Testis (tissue), 3 donors: ENCODE data around the gene TBC1D22A. TPM values are rescaled to one million over a fixed set of nuclear protein-coding genes. Genes with fewer than 3 reads are reported as not detected.

Experiments used
- DNase-seq: peaks from one replicate; pipeline ENCODE4 v3.0.0-alpha.2; 2019
- H3K27ac ChIP-seq, 2 donors: fragments of 200-600 bp; sonication (generic); one replicate each; pipeline ENCODE4 v1.5.1; 2019
- H3K27me3 ChIP-seq: fragments of 200-600 bp; sonication (generic); one replicate; pipeline ENCODE4 v1.5.1; 2019
- H3K36me3 ChIP-seq: fragments of 200-600 bp; sonication (generic); one replicate; pipeline ENCODE4 v1.5.1; 2017; ENCODE audit warnings: low read depth; ENCODE audit errors: missing control alignments
- H3K4me1 ChIP-seq: fragments of 200-600 bp; sonication (generic); one replicate; pipeline ENCODE4 v1.5.1; 2019
- H3K4me3 ChIP-seq, 2 donors: fragments of 200-600 bp; sonication (generic); one replicate each; pipeline ENCODE4 v1.5.1; 2017 to 2019
- H3K9me3 ChIP-seq: fragments of 200-600 bp; sonication (generic); one replicate; pipeline ENCODE4 v1.5.1; 2017
- POLR2A ChIP-seq: fragments of 450-650 bp; IDR thresholded peaks from one replicate; pipeline ENCODE4 v1.6.1; 2017; ENCODE audit warnings: antibody characterized with exemption, mild to moderate bottlenecking, moderate library complexity
- WGBS, 2 donors: methylation state at CpG; one replicate each; pipeline ENCODE4 v1.1.5; 2018; 5-methylcytosine and 5-hydroxymethylcytosine counted together
- intact Hi-C: fragments of 100-400 bp; cut with DNase I; formaldehyde crosslinking; loops from one replicate; pipeline ENCODE4 v1.15.1; 2023; ENCODE audit warnings: low total_unique reads
- polyA plus RNA-seq: library from polyadenylated mRNA; stranded (reverse); fragments of 350-450 nt; fragmentation: Illumina TruSeq; extraction: RNeasy Lipid Tissue Mini Kit (QIAGEN cat#74804); gene quantifications from one replicate; pipeline ENCODE4 v1.2.3, GENCODE V29; 2014; ENCODE audit warnings: low read depth, low replicate concordance; ENCODE audit not compliant: insufficient read depth
- total RNA-seq, 2 donors: library from RNA; depleted of rRNA; stranded (reverse); fragments of >200 nt; gene quantifications; one replicate each; pipeline ENCODE4 v1.2.3, GENCODE V29; 2016
- TF ChIP-seq, protein P1 (sequence below), 3 experiments: fragments of 450-650 bp in 2 of 3; fragments of 200-600 bp in 1 of 3; sonication (generic) in 1 of 3; IDR thresholded peaks; one replicate each; pipeline ENCODE4 v1.5.1; 2016 to 2019; ENCODE audit warnings: antibody characterized with exemption in 3 of 3, mild to moderate bottlenecking in 2 of 3, moderate library complexity in 1 of 3

The TBC1D22A gene
- total and polyA plus RNA-seq, 3 donors from 2014 or later, result 16.6 to 32.8 (median 28.5) TPM

DNA sequence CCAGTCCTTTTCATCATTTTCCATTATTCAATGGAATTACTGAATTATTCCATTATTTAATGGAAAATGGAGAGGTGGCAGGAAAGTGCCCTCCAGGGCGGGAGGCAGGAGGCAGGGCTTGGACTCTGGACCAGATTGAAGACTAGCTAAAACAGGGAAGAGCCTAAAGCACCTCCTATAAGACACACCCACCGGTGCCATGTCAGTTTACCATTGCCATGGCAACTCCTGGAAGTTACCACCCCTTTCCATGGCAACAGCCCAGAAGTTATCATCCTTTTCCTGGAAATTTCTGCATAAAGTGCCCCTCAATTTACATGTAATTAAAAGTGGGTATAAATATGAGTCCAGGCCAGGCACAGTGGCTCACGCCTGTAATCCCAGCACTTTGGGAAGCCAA, 443.7 kb downstream of the TBC1D22A start:
- 86 to 98% methylated on average over 3 of the region's 3 CpGs for WGBS, 2 donors
- Histone ChIP-seq H3K4me1 (peaks cover 7% of the 10 kb centered on the region), H3K27ac (no peak overlapping the region), H3K36me3 (no peaks in the 10 kb centered on the region), H3K27me3 (no peaks in the 10 kb centered on the region), H3K9me3 (no peaks in the 10 kb centered on the region), H3K4me3 (no peak overlapping the region)
- intact Hi-C loops, result no loop called here
- TF ChIP-seq, protein P1, sequence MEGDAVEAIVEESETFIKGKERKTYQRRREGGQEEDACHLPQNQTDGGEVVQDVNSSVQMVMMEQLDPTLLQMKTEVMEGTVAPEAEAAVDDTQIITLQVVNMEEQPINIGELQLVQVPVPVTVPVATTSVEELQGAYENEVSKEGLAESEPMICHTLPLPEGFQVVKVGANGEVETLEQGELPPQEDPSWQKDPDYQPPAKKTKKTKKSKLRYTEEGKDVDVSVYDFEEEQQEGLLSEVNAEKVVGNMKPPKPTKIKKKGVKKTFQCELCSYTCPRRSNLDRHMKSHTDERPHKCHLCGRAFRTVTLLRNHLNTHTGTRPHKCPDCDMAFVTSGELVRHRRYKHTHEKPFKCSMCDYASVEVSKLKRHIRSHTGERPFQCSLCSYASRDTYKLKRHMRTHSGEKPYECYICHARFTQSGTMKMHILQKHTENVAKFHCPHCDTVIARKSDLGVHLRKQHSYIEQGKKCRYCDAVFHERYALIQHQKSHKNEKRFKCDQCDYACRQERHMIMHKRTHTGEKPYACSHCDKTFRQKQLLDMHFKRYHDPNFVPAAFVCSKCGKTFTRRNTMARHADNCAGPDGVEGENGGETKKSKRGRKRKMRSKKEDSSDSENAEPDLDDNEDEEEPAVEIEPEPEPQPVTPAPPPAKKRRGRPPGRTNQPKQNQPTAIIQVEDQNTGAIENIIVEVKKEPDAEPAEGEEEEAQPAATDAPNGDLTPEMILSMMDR (IDR thresholded peaks at IDR 0.05), result no peak
- no peak for TF ChIP-seq POLR2A
- DNase-seq, result peak; percentile 12

DNA sequence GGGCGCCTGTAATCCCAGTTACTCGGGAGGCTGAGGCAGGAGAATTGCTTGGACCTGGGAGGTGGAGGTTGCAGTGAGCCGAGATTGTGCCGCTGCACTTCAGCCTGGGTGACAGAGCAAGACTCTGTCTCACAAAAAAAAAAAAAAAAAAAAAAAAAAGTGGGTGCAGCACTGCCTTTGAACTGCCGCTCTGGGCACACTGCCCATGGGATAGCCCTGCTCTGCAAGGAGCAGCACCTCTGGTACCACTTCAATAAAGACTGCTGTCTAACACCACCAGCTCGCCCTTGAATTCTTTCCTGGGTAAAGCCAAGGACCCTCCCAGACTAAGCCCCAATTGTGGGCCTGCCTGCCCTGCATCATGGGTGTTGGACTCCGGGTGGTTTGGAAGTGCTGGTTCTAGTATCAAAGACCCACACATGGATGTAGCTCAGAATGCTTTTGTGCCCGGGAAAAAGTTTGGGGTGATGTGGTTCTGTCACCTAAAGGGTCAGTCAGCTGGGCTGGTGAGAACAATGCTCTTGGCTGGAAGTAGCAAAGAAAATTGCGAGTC, 444.3 kb downstream of the TBC1D22A start:
- WGBS, 2 donors, result 94 to 96% methylated on average over 9 of the region's 9 CpGs
- no peak overlapping the region for H3K27ac ChIP-seq
- peak; percentile 12 for DNase-seq
- no peak overlapping the region for H3K4me3 ChIP-seq
- intact Hi-C loops, result no loop called here
- H3K4me1 ChIP-seq, result peaks cover 7% of the 10 kb centered on the region
- H3K36me3 ChIP-seq, result no peaks in the 10 kb centered on the region
- H3K9me3 ChIP-seq, result no peaks in the 10 kb centered on the region
- TF ChIP-seq POLR2A, result no peak
- TF ChIP-seq, protein P1 (IDR thresholded peaks at IDR 0.05), result no peak
- no peaks in the 10 kb centered on the region for H3K27me3 ChIP-seq

- Histone ChIP-seq H3K27me3 (no peaks in the 10 kb centered on the region), H3K9me3 (no peaks in the 10 kb centered on the region), H3K36me3 (no peaks in the 10 kb centered on the region), H3K4me1 (peaks cover 7% of the 10 kb centered on the region), H3K4me3 (no peak overlapping the region), H3K27ac (no peak overlapping the region)
- WGBS, 2 donors, result 88 to 93% methylated on average over 6 of the region's 6 CpGs
- peak; percentile 10 for DNase-seq
- TF ChIP-seq POLR2A, result no peak
- TF ChIP-seq, protein P1 (IDR thresholded peaks at IDR 0.05), result no peak
- intact Hi-C loops, result no loop called here
Measured at GRCh38 chr22:47207387-47207786, 444.9 kb downstream of the TBC1D22A start.

GRCh38 chr22:47207846-47208554, 445.6 kb downstream of the TBC1D22A start:
- intact Hi-C loops, result no loop called here
- DNase-seq, result peak; percentile 10
- Histone ChIP-seq H3K36me3 (no peaks in the 10 kb centered on the region), H3K4me1 (peaks cover 7% of the 10 kb centered on the region), H3K9me3 (no peaks in the 10 kb centered on the region), H3K27me3 (no peaks in the 10 kb centered on the region), H3K4me3 (no peak overlapping the region), H3K27ac (no peak overlapping the region)
- 94 to 96% methylated on average over 11 to 12 of the region's 12 CpGs for WGBS, 2 donors
- no peak for TF ChIP-seq POLR2A
- TF ChIP-seq, protein P1 (IDR thresholded peaks at IDR 0.05), result no peak

DNA sequence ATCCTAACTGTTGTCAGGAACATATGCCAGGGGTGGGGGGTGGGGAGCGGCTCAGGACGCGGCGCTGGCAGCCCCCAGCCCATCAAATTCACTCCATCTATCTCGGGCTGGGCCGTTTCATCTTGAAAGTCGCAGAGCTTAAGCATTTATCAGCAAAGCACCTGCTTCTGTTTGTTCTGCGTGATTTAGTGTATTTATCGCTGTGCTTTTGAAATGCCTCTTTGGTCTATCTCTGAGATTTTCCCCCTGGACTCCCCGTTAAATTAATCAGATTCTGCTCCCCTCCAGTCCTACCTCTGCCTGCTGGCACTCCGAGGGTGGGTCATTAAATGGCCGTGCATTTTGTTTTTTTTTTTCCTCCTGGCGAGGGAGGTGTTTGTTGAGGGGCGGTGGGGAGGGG, 446.2 kb downstream of the TBC1D22A start:
- H3K4me3 ChIP-seq, result no peak overlapping the region
- H3K4me1 ChIP-seq, result peaks cover 6% of the 10 kb centered on the region
- H3K27ac ChIP-seq, result no peak overlapping the region
- H3K36me3 ChIP-seq, result no peaks in the 10 kb centered on the region
- TF ChIP-seq POLR2A, result no peak
- TF ChIP-seq, protein P1 (IDR thresholded peaks at IDR 0.05), result no peak
- intact Hi-C loops, result no loop called here
- 82 to 84% methylated on average over 14 of the region's 14 CpGs for WGBS, 2 donors
- H3K9me3 ChIP-seq, result no peaks in the 10 kb centered on the region
- DNase-seq, result no peak
- no peaks in the 10 kb centered on the region for H3K27me3 ChIP-seq
